Skeletal muscle satellite cell (primary cell): ENCODE results near the gene LYL1.
A peak's percentile ranks its signal among the peaks of the same experiment; 100 is the strongest.

Source experiments
- H3K27me3 ChIP-seq: 2 replicates; pipeline ENCODE4 v1.7.0; 2013; ENCODE audit warnings: low read length; ENCODE audit not compliant: control insufficient read depth, insufficient read depth
- H3K36me3 ChIP-seq: 2 replicates; pipeline ENCODE4 v1.7.0; 2013; ENCODE audit warnings: mild to moderate bottlenecking, control low read depth, low read length; ENCODE audit not compliant: insufficient read depth
- H3K4me1 ChIP-seq: 2 replicates; pipeline ENCODE4 v1.7.0; 2013; ENCODE audit warnings: low read length; ENCODE audit not compliant: control insufficient read depth, insufficient read depth
- H3K4me2 ChIP-seq: 2 replicates; pipeline ENCODE4 v1.7.0; 2013; ENCODE audit warnings: mild to moderate bottlenecking, low read length
- H3K4me3 ChIP-seq: 2 replicates; pipeline ENCODE4 v1.7.0; 2013; ENCODE audit warnings: low read length
- H3K9ac ChIP-seq: 2 replicates; pipeline ENCODE4 v1.7.0; 2013; ENCODE audit warnings: mild to moderate bottlenecking, low read depth, low read length, moderate library complexity
- H3K9me3 ChIP-seq: replicated peaks from 2 replicates; pipeline ENCODE4 v1.7.0; 2013; ENCODE audit warnings: mild to moderate bottlenecking, control low read depth, low read length

The LYL1 gene

DNA sequence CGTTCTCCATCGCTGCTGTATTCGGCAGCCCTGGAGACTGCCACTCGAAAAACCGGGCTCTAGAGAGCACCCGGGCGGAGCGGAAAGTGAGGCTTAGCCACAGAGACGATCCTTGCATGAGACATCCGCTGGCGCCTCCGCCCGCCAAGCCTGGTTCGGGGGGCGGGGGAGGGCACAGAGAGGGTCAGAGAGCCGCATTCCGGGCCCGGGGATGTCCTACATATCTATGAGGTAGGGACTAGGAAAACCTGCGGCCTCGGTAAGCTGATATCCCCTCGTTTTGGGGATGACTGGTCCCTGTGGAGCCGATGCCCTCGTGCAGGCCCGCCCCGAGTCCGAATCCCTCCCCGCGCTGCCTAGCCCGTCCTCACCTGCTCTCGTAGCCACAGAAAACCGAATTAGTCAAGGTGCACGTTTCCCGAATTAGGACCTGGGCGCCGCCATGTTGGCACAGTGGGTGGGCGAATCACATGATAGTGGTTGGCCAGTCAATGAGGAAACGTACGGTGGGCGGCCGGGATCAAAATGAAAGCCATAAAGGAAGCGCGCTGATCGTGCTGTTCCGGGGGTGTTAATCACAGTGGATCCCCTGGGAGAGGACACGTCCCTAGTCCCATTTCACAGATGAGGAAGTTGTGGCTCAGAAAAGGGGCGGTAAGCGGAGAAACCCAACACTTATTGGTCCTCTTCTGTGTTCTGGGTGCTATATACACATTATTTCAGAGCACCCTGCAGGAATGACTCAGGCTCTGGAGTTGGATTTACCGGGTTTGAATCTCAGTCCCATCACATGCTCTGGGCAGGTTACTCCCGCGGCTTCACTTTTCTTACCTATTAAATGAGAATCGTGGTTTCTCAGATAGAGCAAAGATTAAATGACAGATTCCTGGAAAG, 13.9 kb upstream of the LYL1 start, which contains the start of gene TRMT1:
TRMT1 (minus strand) TSS at position 459 of the 894 bp plus-strand sequence; CDS start at position 118, 341 bp downstream.
- Histone ChIP-seq H3K4me3 (peak within 1 kb of the TSS; percentile 84), H3K27me3 (no peaks in the 10 kb centered on the region), H3K4me2 (peak within 1 kb of the TSS; percentile 91), H3K9me3 (no peaks in the 10 kb centered on the region), H3K9ac (peak within 1 kb of the TSS; percentile 92), H3K36me3 (peaks cover 20% of the 10 kb centered on the region), H3K4me1 (peaks cover 45% of the 10 kb centered on the region)

DNA sequence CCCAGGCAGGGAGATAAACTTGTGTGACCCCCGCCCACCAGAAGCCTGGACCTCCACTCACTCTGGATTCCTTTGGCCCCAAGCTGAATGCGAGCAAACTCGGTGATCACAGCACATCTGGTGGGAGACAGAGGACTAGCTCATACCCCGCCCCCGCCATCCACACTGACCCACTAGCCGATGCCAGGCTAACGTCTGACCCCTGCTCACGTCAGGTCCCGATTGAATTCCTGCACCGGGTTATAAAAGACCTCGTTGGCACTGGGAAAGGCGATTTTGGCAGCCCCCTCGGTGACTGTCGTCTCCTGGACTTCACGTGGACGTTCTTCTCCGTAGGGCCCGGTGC, 13.3 kb upstream of the LYL1 start:
- Histone ChIP-seq H3K36me3 (peaks cover 18% of the 10 kb centered on the region), H3K9ac (peak overlapping the region; percentile 92), H3K4me1 (peaks cover 39% of the 10 kb centered on the region), H3K4me3 (peak overlapping the region; percentile 84), H3K27me3 (no peaks in the 10 kb centered on the region), H3K9me3 (no peaks in the 10 kb centered on the region), H3K4me2 (peak overlapping the region; percentile 91)

DNA sequence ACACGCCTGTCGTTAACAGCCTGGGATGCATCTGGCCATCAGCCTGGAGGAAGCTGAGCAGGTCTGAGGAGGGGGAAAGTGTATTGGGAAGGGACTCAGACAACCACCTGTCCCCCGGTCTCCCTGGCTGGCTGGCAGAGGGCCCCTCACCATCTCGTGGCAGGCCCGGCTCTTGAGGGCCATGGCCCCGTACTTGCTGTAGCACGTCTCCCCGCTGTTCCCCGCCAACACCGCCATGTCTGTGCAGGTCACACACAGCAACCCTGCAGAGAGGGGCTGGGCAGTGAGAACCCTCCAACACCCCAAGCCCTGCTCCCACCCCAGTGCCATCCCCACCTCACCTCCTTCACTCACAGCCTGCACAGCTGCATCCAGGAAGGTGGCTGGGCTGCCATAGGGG, 9.9 kb upstream of the LYL1 start:
- H3K4me2 ChIP-seq, result no peak overlapping the region
- H3K9me3 ChIP-seq, result no peaks in the 10 kb centered on the region
- no peaks in the 10 kb centered on the region for H3K27me3 ChIP-seq
- no peak overlapping the region for H3K9ac ChIP-seq
- H3K36me3 ChIP-seq, result peaks cover 27% of the 10 kb centered on the region
- no peak overlapping the region for H3K4me3 ChIP-seq
- peaks cover 16% of the 10 kb centered on the region for H3K4me1 ChIP-seq

DNA sequence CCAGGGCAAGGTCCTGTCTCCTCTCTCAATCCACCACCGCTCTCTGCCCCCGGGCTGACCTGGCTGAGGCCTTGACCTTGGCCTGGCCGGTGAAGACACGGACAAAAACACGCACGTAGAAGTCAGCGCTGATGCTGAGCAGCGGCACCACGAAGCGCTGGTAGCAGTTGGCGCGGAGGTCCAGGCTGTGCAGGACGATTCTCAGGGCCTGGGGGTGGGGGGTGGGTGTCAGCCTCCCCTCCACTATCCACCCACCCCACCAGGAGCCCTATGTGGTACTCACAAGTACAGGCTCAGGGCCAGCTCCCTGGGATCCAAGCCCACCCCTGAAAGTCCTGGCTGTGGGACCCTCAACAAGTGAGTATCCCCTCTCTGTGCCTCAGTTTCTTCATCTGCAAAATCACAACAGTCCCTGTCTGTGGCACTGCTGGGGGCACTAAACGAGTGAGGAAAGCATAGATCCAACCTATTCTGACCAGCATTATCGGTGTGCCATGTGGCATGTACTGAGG, 7.5 kb upstream of the LYL1 start:
- no peak overlapping the region for H3K4me3 ChIP-seq
- H3K9ac ChIP-seq, result no peak overlapping the region
- H3K36me3 ChIP-seq, result peaks cover 30% of the 10 kb centered on the region

DNA sequence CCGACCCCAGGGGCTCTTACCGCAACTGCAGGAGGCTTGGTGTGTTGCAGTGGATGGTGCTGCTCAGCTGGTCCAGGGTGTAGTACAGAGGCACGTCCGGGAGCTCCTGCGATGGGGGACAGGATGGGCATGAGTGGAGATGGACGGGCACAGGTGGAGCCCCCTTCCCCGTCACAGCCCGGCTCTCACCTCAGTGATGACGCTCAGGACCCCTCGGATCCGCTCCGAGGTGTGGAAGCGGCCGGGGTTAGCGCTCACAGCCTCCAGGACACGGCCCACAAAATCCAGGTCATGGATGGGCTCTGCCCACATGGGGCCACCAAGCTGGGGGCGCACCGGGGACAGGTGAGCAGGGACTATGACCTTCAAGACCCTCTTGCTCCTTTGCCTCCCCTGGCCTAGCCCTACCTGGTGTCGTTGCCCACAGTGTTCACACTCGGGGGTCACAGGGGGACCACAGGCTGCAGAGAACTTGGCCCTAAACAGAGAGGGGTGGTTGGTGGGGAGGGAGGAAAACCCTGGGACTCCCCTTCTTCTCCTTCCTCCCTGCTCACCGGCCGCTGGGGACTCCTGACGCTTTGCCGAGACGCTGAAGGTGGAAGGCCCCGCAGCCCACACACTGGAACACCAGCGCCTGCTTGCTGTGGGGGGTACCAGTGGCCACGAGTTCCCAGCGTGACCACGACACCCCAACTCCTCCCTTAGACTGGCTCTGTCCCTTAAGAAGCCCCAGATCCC, 6.9 kb upstream of the LYL1 start:
- Histone ChIP-seq H3K9me3 (no peaks in the 10 kb centered on the region), H3K9ac (no peak overlapping the region), H3K4me2 (no peak overlapping the region)

More for the DNA sequence above, 7.5 kb upstream of the LYL1 start:
- no peaks in the 10 kb centered on the region for H3K27me3 ChIP-seq
- H3K4me2 ChIP-seq, result no peak overlapping the region
- peaks cover 2% of the 10 kb centered on the region for H3K4me1 ChIP-seq
- H3K9me3 ChIP-seq, result no peaks in the 10 kb centered on the region

DNA sequence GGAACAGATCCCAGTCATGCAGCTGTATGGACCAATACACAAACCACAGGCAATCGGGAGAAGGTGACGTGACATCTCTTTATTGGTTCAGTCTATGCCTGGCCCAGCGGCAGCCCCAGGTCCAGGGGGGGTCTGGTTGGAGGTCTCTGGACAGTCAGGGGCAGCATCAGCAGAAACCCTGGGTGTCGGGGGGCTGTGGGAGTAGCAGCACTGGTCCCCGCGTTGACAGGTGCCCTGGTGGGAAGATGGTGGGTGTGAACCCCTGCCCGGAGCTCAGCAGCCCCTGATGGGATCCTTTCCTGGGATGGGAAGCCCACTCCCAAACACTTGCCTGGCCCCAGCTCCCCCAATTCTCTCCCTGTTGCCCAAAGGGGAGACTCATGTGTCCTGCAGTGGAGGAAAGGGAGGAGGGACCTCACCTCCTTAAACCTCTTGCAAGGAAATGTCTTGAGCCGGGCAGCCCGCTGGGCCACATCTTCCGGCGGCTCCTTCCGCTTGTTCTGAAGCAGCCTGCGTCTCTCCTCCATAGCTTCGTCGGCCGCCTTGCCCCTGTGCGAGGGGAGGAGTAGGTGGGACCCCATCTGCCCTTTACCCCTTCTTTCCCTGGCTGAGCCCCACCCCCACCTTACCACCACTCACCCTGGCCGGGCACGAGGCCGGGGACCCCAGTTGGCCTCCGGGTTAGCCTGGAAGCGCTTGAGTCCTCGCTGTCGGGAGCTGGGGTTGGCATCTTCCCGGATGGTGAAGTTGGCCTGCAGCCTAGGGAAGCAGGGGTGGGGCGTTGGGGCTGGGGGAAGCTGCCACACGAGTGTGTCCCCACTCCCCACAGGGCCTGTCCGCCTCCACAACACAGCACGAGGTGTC, 2.4 kb upstream of the LYL1 start:
- H3K9ac ChIP-seq, result no peak overlapping the region
- H3K4me3 ChIP-seq, result no peak overlapping the region
- no peak overlapping the region for H3K4me2 ChIP-seq
- peaks cover 12% of the 10 kb centered on the region for H3K4me1 ChIP-seq
- no peaks in the 10 kb centered on the region for H3K9me3 ChIP-seq
- peaks cover 21% of the 10 kb centered on the region for H3K36me3 ChIP-seq
- H3K27me3 ChIP-seq, result no peaks in the 10 kb centered on the region

More for the DNA sequence above, 6.9 kb upstream of the LYL1 start:
- Histone ChIP-seq H3K27me3 (no peaks in the 10 kb centered on the region), H3K36me3 (peaks cover 29% of the 10 kb centered on the region), H3K4me1 (no peaks in the 10 kb centered on the region), H3K4me3 (no peak overlapping the region)

DNA sequence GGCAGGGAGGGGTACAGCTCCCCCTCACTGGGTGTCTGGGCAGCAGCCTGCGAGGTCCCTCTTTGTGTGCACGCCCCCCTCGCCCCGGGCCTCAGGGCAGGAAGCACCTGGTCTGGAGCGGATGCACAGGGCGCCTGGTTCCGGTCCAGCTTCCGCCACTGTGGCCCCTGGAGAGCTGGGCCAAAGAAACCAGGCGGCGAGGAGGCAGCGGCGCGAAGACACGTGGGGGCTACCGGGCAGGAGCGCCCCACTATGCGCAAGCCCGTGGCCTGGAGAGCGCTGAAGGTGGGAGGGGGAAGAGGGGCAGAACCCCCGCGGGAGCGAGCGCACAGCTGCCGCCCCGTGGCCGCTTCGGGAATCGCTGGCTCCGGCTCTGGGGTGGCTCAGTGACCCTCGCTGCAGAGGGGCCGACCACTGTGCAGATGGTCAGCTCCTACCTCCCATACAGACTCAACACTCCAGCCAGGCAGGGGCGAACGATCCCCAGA, 1.7 kb upstream of the LYL1 start:
- peaks cover 12% of the 10 kb centered on the region for H3K4me1 ChIP-seq
- H3K27me3 ChIP-seq, result no peaks in the 10 kb centered on the region
- no peaks in the 10 kb centered on the region for H3K9me3 ChIP-seq
- no peak overlapping the region for H3K9ac ChIP-seq
- H3K4me3 ChIP-seq, result no peak overlapping the region
- H3K36me3 ChIP-seq, result peaks cover 18% of the 10 kb centered on the region
- H3K4me2 ChIP-seq, result no peak overlapping the region

DNA sequence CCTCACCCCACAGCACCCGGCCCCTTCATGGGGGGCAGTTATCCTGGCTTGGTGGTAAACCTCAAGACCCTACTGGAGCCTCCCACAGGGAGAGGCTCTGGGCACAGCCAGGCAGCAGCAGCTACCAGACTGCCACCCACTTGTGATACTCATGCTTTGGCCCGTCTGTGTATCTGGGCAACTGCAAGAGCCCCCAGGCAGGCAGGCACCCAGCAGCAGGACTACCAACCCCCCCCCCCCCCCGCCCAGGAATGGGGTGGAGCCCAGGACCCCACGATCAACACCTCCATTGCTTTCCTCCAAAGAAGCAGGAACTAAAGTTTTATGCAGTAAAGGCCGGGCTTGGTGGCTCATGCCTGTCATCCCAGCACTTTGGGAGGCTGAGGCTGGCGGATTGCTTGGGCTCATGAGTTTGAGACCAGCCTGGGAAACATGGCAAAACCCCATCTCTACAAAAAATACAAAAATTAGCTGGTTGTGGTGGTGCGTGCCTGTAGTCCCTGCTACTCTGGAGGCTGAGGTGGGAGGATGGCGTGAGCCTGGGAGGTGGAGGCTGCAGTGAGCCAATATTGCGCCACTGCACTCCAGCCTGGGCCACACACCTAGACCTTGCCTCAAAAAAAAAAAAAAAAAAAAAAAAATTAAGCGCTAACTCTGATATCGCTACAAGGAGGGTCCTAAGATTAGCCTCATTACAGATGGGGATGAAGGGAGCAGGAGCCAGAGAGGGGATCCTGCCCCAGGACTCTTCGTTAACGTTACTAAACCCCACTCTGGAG, 1.1 kb upstream of the LYL1 start:
- Histone ChIP-seq H3K4me2 (no peak overlapping the region), H3K9me3 (no peaks in the 10 kb centered on the region), H3K27me3 (no peaks in the 10 kb centered on the region), H3K4me1 (peaks cover 12% of the 10 kb centered on the region), H3K9ac (no peak overlapping the region), H3K36me3 (peaks cover 14% of the 10 kb centered on the region), H3K4me3 (no peak overlapping the region)

DNA sequence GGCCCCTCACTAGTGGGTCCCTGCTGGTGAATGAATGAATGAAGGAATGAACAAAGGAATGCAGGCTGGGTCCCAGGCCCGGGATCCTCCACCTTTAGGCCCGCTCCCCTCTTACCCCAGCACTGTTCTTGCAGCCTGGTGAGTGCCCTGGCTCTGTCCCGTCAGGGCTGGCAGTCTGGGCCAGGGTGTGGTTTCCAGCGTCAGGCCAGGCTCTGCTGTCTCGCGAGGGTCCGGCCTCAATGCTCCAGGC, 317 bp downstream of the LYL1 start:
- no peaks in the 10 kb centered on the region for H3K9me3 ChIP-seq
- peaks cover 11% of the 10 kb centered on the region for H3K36me3 ChIP-seq
- no peaks in the 10 kb centered on the region for H3K27me3 ChIP-seq
- H3K4me3 ChIP-seq, result peak overlapping the region; percentile 34
- H3K4me1 ChIP-seq, result peaks cover 12% of the 10 kb centered on the region
- H3K9ac ChIP-seq, result peak overlapping the region; percentile 72
- peak overlapping the region; percentile 65 for H3K4me2 ChIP-seq

DNA sequence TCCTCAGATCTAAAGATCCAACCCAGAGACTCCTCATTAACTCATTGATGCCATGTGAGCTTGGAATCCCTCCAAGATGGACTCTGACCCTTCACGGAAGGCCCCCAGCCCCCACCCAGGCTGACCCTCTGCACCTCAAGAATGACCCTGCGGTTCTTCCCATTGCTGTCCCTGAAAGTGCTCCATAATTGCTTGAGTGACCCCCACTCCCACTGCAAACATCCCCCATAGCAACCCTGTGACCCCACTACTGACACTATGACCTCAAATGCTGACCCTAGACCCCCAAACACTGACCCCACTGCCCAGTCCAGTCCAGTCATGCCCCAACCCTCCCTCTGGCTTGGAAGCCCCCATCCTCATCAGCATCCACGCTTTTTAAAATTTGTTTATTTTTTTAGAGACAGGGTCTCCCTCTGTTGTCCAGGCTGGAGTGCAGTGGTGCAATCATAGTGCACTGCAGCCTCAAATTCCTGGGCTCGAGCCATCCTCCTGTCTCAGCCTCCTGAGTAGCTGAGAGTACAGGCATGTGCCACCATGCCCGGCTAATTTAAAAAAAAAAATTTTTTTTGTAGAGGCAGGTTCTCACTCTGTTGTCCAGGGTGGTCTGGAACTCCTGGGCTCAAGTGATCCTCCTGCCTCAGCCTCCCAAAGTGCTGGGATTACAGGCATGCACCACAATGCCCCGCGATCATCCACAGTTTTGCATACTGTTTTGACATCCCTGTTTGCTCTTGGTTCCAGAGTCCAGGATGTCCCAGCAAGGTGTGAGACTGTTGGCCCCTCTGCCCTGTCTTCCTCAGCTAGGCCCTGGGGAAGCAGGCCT, 855 bp downstream of the LYL1 start:
- Histone ChIP-seq H3K9ac (peak overlapping the region; percentile 72), H3K4me3 (no peak overlapping the region), H3K9me3 (no peaks in the 10 kb centered on the region), H3K27me3 (no peaks in the 10 kb centered on the region), H3K36me3 (peaks cover 10% of the 10 kb centered on the region), H3K4me1 (peaks cover 12% of the 10 kb centered on the region), H3K4me2 (no peak overlapping the region)
